ENCODE measurements around the gene CASQ2.

CASQ2 gene

GRCh38 chr1:115768549-115768948 lies at the start of gene CASQ2:
TSS of gene CASQ2 (minus strand) at chr1:115768714. CDS start at chr1:115768541, 173 bp downstream.
- no peak for DNase-seq
- in situ Hi-C loops (cut with HindIII; ENCODE audit: low pct_ligation_motif_present, low pct_unique_long_range_greater_than_20kb, low sequenced_read_pairs), result no loop called here

GRCh38 chr1:115815694-115816093 lies 47.2 kb upstream of the CASQ2 start:
- in situ Hi-C loops (cut with HindIII; ENCODE audit: low pct_ligation_motif_present, low pct_unique_long_range_greater_than_20kb, low sequenced_read_pairs), result no loop called here
- DNase-seq, result no peak

- in situ Hi-C loops (cut with HindIII; ENCODE audit: low pct_ligation_motif_present, low pct_unique_long_range_greater_than_20kb, low sequenced_read_pairs), result no loop called here
- DNase-seq, result no peak
Measured at GRCh38 chr1:115814685-115815398, 46.3 kb upstream of the CASQ2 start.

GRCh38 chr1:115813727-115814126 lies 45.2 kb upstream of the CASQ2 start:
- in situ Hi-C loops (cut with HindIII; ENCODE audit: low pct_ligation_motif_present, low pct_unique_long_range_greater_than_20kb, low sequenced_read_pairs), result no loop called here
- DNase-seq, result no peak

GRCh38 chr1:115811140-115811828 lies 42.8 kb upstream of the CASQ2 start:
- no peak for DNase-seq
- in situ Hi-C loops (cut with HindIII; ENCODE audit: low pct_ligation_motif_present, low pct_unique_long_range_greater_than_20kb, low sequenced_read_pairs), result no loop called here

GRCh38 chr1:115810609-115811008 lies 42.1 kb upstream of the CASQ2 start:
- no peak for DNase-seq
- in situ Hi-C loops (cut with HindIII; ENCODE audit: low pct_ligation_motif_present, low pct_unique_long_range_greater_than_20kb, low sequenced_read_pairs), result no loop called here

- no peak for DNase-seq
- in situ Hi-C loops (cut with HindIII; ENCODE audit: low pct_ligation_motif_present, low pct_unique_long_range_greater_than_20kb, low sequenced_read_pairs), result no loop called here
Measured at GRCh38 chr1:115809847-115810246, 41.3 kb upstream of the CASQ2 start.

- DNase-seq, result no peak
- in situ Hi-C loops (cut with HindIII; ENCODE audit: low pct_ligation_motif_present, low pct_unique_long_range_greater_than_20kb, low sequenced_read_pairs), result no loop called here
Measured at GRCh38 chr1:115809076-115809475, 40.6 kb upstream of the CASQ2 start.

GRCh38 chr1:115807723-115808122 lies 39.2 kb upstream of the CASQ2 start:
- DNase-seq, result peak; percentile 69
- in situ Hi-C loops (cut with HindIII; ENCODE audit: low pct_ligation_motif_present, low pct_unique_long_range_greater_than_20kb, low sequenced_read_pairs), result no loop called here

- DNase-seq, result no peak
- in situ Hi-C loops (cut with HindIII; ENCODE audit: low pct_ligation_motif_present, low pct_unique_long_range_greater_than_20kb, low sequenced_read_pairs), result no loop called here
Measured at GRCh38 chr1:115805597-115805996, 37.1 kb upstream of the CASQ2 start.

- in situ Hi-C loops (cut with HindIII; ENCODE audit: low pct_ligation_motif_present, low pct_unique_long_range_greater_than_20kb, low sequenced_read_pairs), result no loop called here
- DNase-seq, result no peak
Measured at GRCh38 chr1:115802416-115802815, 33.9 kb upstream of the CASQ2 start.

- DNase-seq, result no peak
- in situ Hi-C loops (cut with HindIII; ENCODE audit: low pct_ligation_motif_present, low pct_unique_long_range_greater_than_20kb, low sequenced_read_pairs), result no loop called here
Measured at GRCh38 chr1:115797486-115797885, 29.0 kb upstream of the CASQ2 start.

GRCh38 chr1:115796897-115797296 lies 28.4 kb upstream of the CASQ2 start:
- in situ Hi-C loops (cut with HindIII; ENCODE audit: low pct_ligation_motif_present, low pct_unique_long_range_greater_than_20kb, low sequenced_read_pairs), result no loop called here
- DNase-seq, result no peak

GRCh38 chr1:115796036-115796435 lies 27.5 kb upstream of the CASQ2 start:
- no peak for DNase-seq
- in situ Hi-C loops (cut with HindIII; ENCODE audit: low pct_ligation_motif_present, low pct_unique_long_range_greater_than_20kb, low sequenced_read_pairs), result no loop called here

GRCh38 chr1:115794976-115795639 lies 26.6 kb upstream of the CASQ2 start:
- DNase-seq, result no peak
- in situ Hi-C loops (cut with HindIII; ENCODE audit: low pct_ligation_motif_present, low pct_unique_long_range_greater_than_20kb, low sequenced_read_pairs), result no loop called here

- no peak for DNase-seq
- in situ Hi-C loops (cut with HindIII; ENCODE audit: low pct_ligation_motif_present, low pct_unique_long_range_greater_than_20kb, low sequenced_read_pairs), result no loop called here
Measured at GRCh38 chr1:115793162-115793561, 24.6 kb upstream of the CASQ2 start.

- no peak for DNase-seq
- in situ Hi-C loops (cut with HindIII; ENCODE audit: low pct_ligation_motif_present, low pct_unique_long_range_greater_than_20kb, low sequenced_read_pairs), result no loop called here
Measured at GRCh38 chr1:115791816-115792215, 23.3 kb upstream of the CASQ2 start.

GRCh38 chr1:115790846-115791245 lies 22.3 kb upstream of the CASQ2 start:
- DNase-seq, result no peak
- in situ Hi-C loops (cut with HindIII; ENCODE audit: low pct_ligation_motif_present, low pct_unique_long_range_greater_than_20kb, low sequenced_read_pairs), result no loop called here

GRCh38 chr1:115790356-115790755 lies 21.8 kb upstream of the CASQ2 start:
- DNase-seq, result no peak
- in situ Hi-C loops (cut with HindIII; ENCODE audit: low pct_ligation_motif_present, low pct_unique_long_range_greater_than_20kb, low sequenced_read_pairs), result no loop called here

GRCh38 chr1:115783311-115783710 lies 14.8 kb upstream of the CASQ2 start:
- no peak for DNase-seq
- in situ Hi-C loops (cut with HindIII; ENCODE audit: low pct_ligation_motif_present, low pct_unique_long_range_greater_than_20kb, low sequenced_read_pairs), result no loop called here
